Adrenal gland (tissue), 5 donors: ENCODE measurements around the gene FSIP2.

Source experiments
- POLR2A ChIP-seq, 2 donors: fragments of 450-650 bp; IDR thresholded peaks; one replicate each; pipeline ENCODE4 v1.6.1; 2017; ENCODE audit warnings: antibody characterized with exemption in 2 of 2, mild to moderate bottlenecking in 2 of 2, moderate library complexity in 1 of 2
- TF ChIP-seq, protein P1 (sequence below), 6 experiments: fragments of 450-650 bp in 4 of 6; fragments of 200-600 bp in 2 of 6; sonication (generic) in 1 of 6; IDR thresholded peaks; 1 replicate in 5 of 6; 2 replicates in 1 of 6; pipeline versions ENCODE4 v1.5.1 to v1.8.0; 2016 to 2021; ENCODE audit warnings: antibody characterized with exemption in 6 of 6, mild to moderate bottlenecking in 2 of 6, moderate library complexity in 1 of 6
- donor health status: DM: no; HTN: no; CAD: no.

DNA sequence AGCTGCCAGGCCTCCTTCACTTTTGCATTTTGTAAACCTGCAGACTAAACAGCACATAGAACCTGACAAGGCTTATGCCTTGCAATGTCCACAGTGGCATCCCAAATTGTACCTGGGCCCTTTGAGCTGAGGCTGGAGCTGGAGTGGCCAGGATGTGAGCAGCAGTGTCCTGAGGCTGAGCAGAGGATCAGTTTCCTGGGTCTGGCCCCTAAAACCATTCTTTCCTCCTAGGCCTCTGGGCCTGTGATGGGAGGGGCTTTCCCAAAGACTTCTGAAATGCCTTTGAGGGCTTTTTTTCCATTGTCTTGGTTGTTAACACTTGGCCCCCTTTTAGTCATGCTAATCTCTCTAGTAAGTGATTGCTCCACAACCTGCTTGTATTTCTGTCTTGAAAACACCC is 32.8 kb downstream of the FSIP2 start:
- TF ChIP-seq, protein P1, sequence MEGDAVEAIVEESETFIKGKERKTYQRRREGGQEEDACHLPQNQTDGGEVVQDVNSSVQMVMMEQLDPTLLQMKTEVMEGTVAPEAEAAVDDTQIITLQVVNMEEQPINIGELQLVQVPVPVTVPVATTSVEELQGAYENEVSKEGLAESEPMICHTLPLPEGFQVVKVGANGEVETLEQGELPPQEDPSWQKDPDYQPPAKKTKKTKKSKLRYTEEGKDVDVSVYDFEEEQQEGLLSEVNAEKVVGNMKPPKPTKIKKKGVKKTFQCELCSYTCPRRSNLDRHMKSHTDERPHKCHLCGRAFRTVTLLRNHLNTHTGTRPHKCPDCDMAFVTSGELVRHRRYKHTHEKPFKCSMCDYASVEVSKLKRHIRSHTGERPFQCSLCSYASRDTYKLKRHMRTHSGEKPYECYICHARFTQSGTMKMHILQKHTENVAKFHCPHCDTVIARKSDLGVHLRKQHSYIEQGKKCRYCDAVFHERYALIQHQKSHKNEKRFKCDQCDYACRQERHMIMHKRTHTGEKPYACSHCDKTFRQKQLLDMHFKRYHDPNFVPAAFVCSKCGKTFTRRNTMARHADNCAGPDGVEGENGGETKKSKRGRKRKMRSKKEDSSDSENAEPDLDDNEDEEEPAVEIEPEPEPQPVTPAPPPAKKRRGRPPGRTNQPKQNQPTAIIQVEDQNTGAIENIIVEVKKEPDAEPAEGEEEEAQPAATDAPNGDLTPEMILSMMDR (IDR thresholded peaks at IDR 0.05): no peak
- TF ChIP-seq POLR2A (IDR thresholded peaks at IDR 0.05): no peak
